Measurements from ENCODE around the gene CIDEB.

DNA sequence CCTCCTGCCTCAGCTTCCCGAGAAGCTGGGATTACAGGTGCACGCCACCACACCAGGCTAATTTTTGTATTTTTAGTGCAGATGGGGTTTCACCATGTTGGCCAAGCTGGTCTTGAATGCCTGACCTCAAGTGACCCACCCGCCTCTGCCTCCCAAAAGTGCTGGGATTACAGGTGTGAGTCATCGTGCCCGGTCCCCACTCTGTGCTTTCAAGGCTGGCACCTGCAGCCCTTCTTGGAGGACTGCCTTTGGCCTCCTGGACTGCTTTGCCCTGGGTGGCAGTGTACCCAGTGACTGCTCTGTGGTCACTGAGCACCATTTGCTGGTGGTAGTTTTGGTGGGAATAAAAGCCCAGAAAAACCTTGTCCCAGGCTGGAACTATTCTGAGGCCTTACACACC, 20.8 kb downstream of the CIDEB start:
- TF ChIP-seq, protein P1, sequence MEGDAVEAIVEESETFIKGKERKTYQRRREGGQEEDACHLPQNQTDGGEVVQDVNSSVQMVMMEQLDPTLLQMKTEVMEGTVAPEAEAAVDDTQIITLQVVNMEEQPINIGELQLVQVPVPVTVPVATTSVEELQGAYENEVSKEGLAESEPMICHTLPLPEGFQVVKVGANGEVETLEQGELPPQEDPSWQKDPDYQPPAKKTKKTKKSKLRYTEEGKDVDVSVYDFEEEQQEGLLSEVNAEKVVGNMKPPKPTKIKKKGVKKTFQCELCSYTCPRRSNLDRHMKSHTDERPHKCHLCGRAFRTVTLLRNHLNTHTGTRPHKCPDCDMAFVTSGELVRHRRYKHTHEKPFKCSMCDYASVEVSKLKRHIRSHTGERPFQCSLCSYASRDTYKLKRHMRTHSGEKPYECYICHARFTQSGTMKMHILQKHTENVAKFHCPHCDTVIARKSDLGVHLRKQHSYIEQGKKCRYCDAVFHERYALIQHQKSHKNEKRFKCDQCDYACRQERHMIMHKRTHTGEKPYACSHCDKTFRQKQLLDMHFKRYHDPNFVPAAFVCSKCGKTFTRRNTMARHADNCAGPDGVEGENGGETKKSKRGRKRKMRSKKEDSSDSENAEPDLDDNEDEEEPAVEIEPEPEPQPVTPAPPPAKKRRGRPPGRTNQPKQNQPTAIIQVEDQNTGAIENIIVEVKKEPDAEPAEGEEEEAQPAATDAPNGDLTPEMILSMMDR (IDR thresholded peaks at IDR 0.05) = no peak
- TF ChIP-seq POLR2A (IDR thresholded peaks at IDR 0.05) = no peak

Data from heart left ventricle (tissue), 13 donors.